Prostate gland (tissue), 2 donors: Measurements from ENCODE around the gene SPCS2.

ENCODE experiments used
- CTCF ChIP-seq, 4 experiments: fragments of 200-600 bp in 2 of 4; fragments of 450-650 bp in 2 of 4; sonication (generic) in 2 of 4; IDR thresholded peaks; 1 replicate in 3 of 4; 2 replicates in 1 of 4; pipeline ENCODE4 v1.5.1; 2016 to 2019; ENCODE audit warnings: antibody characterized with exemption in 4 of 4, mild to moderate bottlenecking in 2 of 4, moderate library complexity in 2 of 4
- POLR2A ChIP-seq: fragments of 450-650 bp; IDR thresholded peaks from one replicate; pipeline ENCODE4 v1.6.1; 2016; ENCODE audit warnings: antibody characterized with exemption, mild to moderate bottlenecking
- POLR2AphosphoS5 ChIP-seq: sonication (generic); formaldehyde crosslinking; IDR thresholded peaks from one replicate; pipeline ENCODE4 v1.6.1; 2017; ENCODE audit warnings: antibody characterized with exemption

DNA sequence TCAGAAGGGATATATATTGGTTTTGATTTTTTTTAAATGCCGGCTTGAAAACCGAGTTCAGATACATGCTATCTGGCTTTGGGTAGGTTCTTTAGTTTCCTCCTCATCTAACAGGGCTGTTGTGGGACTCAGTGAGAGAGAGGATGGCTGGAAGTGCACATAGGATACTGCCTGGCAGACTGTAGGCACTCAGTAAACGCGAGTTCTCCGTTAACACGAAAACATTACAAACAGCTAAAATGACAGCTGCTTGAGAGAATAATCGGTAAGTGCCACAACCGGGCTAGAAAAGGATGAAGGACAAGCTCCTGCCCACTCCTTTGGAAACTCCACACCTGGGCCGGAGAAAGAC is 544 bp upstream of the SPCS2 start:
- no peak for TF ChIP-seq POLR2A
- no peak for TF ChIP-seq CTCF (IDR thresholded peaks at IDR 0.05)
- TF ChIP-seq POLR2AphosphoS5 = no peak
